RWPE2 (cell line): ENCODE measurements around the gene NLK.

Source experiments
- ATAC-seq: fragments of 200-7000 bp; cut with Tn5 transposase; 3 replicates; pipeline ENCODE4 v1.9.1; 2021; ENCODE audit warnings: low read depth
- DNase-seq: peaks from one replicate; pipeline ENCODE4 v3.0.0-alpha.2; 2020; ENCODE audit warnings: low spot score
- H3K27ac ChIP-seq: fragments of 450-650 bp; 2 replicates; pipeline ENCODE4 v1.5.1; 2017; ENCODE audit warnings: mild to moderate bottlenecking; ENCODE audit not compliant: poor library complexity, severe bottlenecking
- H3K27me3 ChIP-seq: fragments of 250-450 bp; sonication (Bioruptor Pico); 2 replicates; pipeline ENCODE4 v1.5.1; 2021; ENCODE audit warnings: mild to moderate bottlenecking, moderate library complexity; ENCODE audit not compliant: insufficient read depth, poor library complexity, severe bottlenecking
- H3K36me3 ChIP-seq: fragments of 250-450 bp; sonication (Bioruptor Pico); 2 replicates; pipeline ENCODE4 v1.5.1; 2020; ENCODE audit warnings: low read depth, mild to moderate bottlenecking, moderate library complexity
- H3K4me1 ChIP-seq: fragments of 250-450 bp; sonication (Bioruptor Pico); 2 replicates; pipeline ENCODE4 v1.5.1; 2021; ENCODE audit warnings: mild to moderate bottlenecking, moderate library complexity; ENCODE audit not compliant: insufficient read depth, poor library complexity, severe bottlenecking
- H3K4me3 ChIP-seq: fragments of 250-450 bp; sonication (Bioruptor Pico); 2 replicates; pipeline ENCODE4 v1.5.1; 2021; ENCODE audit warnings: mild to moderate bottlenecking, moderate library complexity; ENCODE audit not compliant: severe bottlenecking
- H3K9me3 ChIP-seq: fragments of 250-450 bp; sonication (Bioruptor Pico); 2 replicates; pipeline ENCODE4 v1.5.1; 2021; ENCODE audit warnings: mild to moderate bottlenecking, moderate library complexity; ENCODE audit not compliant: severe bottlenecking
- TF ChIP-seq, protein P1 (sequence below): fragments of 450-650 bp; IDR thresholded peaks from one replicate; pipeline ENCODE4 v1.5.1; 2017; ENCODE audit warnings: mild to moderate bottlenecking, moderate library complexity; ENCODE audit not compliant: poor library complexity, severe bottlenecking

NLK gene

GRCh38 chr17:28194382-28194781 is 151.9 kb downstream of the NLK start:
- Histone ChIP-seq H3K27ac (no peak overlapping the region), H3K4me3 (no peak overlapping the region), H3K4me1 (no peaks in the 10 kb centered on the region), H3K36me3 (peaks cover 70% of the 10 kb centered on the region), H3K9me3 (no peaks in the 10 kb centered on the region), H3K27me3 (no peaks in the 10 kb centered on the region)
- ATAC-seq: no peak
- no peak for DNase-seq
- TF ChIP-seq, protein P1, sequence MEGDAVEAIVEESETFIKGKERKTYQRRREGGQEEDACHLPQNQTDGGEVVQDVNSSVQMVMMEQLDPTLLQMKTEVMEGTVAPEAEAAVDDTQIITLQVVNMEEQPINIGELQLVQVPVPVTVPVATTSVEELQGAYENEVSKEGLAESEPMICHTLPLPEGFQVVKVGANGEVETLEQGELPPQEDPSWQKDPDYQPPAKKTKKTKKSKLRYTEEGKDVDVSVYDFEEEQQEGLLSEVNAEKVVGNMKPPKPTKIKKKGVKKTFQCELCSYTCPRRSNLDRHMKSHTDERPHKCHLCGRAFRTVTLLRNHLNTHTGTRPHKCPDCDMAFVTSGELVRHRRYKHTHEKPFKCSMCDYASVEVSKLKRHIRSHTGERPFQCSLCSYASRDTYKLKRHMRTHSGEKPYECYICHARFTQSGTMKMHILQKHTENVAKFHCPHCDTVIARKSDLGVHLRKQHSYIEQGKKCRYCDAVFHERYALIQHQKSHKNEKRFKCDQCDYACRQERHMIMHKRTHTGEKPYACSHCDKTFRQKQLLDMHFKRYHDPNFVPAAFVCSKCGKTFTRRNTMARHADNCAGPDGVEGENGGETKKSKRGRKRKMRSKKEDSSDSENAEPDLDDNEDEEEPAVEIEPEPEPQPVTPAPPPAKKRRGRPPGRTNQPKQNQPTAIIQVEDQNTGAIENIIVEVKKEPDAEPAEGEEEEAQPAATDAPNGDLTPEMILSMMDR: no peak

DNA sequence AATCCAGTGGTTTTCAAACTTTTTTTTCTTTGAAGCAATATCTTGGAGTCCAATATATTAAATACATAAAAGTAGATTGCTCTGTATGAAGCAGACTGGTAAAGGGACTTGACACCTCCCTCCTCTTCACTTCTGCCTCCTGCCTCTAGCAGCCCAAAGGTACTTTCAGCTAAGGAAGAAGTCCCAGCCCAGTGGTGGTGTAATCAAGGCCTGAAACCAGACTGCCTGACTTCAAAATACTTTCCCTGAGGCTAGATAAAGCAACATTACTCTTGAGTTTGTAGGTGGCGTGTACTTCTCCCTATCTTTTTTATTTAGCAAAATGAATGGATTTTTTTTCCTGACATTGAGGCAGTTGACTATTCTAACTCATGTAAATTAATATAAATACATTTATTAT is 154.2 kb downstream of the NLK start:
- Histone ChIP-seq H3K4me1 (no peaks in the 10 kb centered on the region), H3K36me3 (peaks cover 53% of the 10 kb centered on the region), H3K27me3 (no peaks in the 10 kb centered on the region), H3K9me3 (no peaks in the 10 kb centered on the region), H3K27ac (no peak overlapping the region), H3K4me3 (no peak overlapping the region)
- TF ChIP-seq, protein P1: no peak
- ATAC-seq (no peak), DNase-seq (no peak)

GRCh38 chr17:28199115-28199514 is 156.6 kb downstream of the NLK start:
- ATAC-seq: no peak

GRCh38 chr17:28199728-28200127 is 157.3 kb downstream of the NLK start:
- DNase-seq: no peak
- Histone ChIP-seq H3K36me3 (peaks cover 25% of the 10 kb centered on the region), H3K4me1 (no peaks in the 10 kb centered on the region), H3K27ac (no peak overlapping the region), H3K4me3 (no peak overlapping the region), H3K9me3 (no peaks in the 10 kb centered on the region), H3K27me3 (no peaks in the 10 kb centered on the region)
- TF ChIP-seq, protein P1: no peak
- ATAC-seq: no peak

More at GRCh38 chr17:28199115-28199514, 156.6 kb downstream of the NLK start:
- Histone ChIP-seq H3K36me3 (peaks cover 31% of the 10 kb centered on the region), H3K27ac (no peak overlapping the region), H3K27me3 (no peaks in the 10 kb centered on the region), H3K4me1 (no peaks in the 10 kb centered on the region), H3K4me3 (no peak overlapping the region), H3K9me3 (no peaks in the 10 kb centered on the region)
- no peak for DNase-seq
- TF ChIP-seq, protein P1: no peak

DNA sequence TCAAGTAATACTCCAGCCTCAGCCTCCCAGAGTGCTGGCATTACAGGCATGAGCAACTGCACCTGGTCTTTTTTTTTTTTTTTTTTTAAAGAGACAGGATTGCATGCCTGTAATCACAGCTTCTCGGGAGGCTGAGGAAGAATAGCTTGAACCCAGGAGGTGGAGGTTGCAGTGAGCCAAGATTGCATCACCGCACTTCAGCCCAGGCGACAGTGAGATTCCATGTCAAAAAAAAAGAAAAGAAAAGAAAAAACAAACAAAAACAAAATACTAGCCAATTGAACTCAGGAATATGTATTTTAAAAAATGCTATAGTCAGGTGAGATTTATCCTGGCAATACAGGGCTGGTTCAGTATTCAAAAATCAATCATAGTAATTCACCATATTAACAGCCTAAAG is 158.8 kb downstream of the NLK start:
- H3K27ac ChIP-seq: no peak overlapping the region
- H3K36me3 ChIP-seq: peaks cover 9% of the 10 kb centered on the region
- no peaks in the 10 kb centered on the region for H3K4me1 ChIP-seq
- no peak overlapping the region for H3K4me3 ChIP-seq
- DNase-seq: no peak
- TF ChIP-seq, protein P1: no peak
- no peaks in the 10 kb centered on the region for H3K27me3 ChIP-seq
- no peak for ATAC-seq
- no peaks in the 10 kb centered on the region for H3K9me3 ChIP-seq
